ENCODE measurements around the gene ZNF324B. TPM values are rescaled to one million over a fixed set of nuclear protein-coding genes. Genes with fewer than 3 reads are reported as not detected.

ZNF324B gene
- total RNA-seq, 1 donor: 10.5 TPM

- H2AFZ ChIP-seq (ENCODE audit: low read length): no peak overlapping the region
- H3K79me2 ChIP-seq (ENCODE audit: insufficient read depth, low read length): no peaks in the 10 kb centered on the region
- TF ChIP-seq, protein P1, sequence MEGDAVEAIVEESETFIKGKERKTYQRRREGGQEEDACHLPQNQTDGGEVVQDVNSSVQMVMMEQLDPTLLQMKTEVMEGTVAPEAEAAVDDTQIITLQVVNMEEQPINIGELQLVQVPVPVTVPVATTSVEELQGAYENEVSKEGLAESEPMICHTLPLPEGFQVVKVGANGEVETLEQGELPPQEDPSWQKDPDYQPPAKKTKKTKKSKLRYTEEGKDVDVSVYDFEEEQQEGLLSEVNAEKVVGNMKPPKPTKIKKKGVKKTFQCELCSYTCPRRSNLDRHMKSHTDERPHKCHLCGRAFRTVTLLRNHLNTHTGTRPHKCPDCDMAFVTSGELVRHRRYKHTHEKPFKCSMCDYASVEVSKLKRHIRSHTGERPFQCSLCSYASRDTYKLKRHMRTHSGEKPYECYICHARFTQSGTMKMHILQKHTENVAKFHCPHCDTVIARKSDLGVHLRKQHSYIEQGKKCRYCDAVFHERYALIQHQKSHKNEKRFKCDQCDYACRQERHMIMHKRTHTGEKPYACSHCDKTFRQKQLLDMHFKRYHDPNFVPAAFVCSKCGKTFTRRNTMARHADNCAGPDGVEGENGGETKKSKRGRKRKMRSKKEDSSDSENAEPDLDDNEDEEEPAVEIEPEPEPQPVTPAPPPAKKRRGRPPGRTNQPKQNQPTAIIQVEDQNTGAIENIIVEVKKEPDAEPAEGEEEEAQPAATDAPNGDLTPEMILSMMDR (IDR thresholded peaks at IDR 0.05; ENCODE audit: extremely low read depth, low read depth, low read length): no peak
- no peaks in the 10 kb centered on the region for H3K9me3 ChIP-seq (ENCODE audit: low read depth, low read length)
- no peak overlapping the region for H3K4me3 ChIP-seq (ENCODE audit: insufficient read depth, low read length)
- H3K27ac ChIP-seq (ENCODE audit: low read depth, low read length): no peak overlapping the region
- peak; percentile 67 for DNase-seq (ENCODE audit: insufficient read length, low spot score, missing footprints)
- no peaks in the 10 kb centered on the region for H4K20me1 ChIP-seq (ENCODE audit: insufficient read depth, low read length)
- no peaks in the 10 kb centered on the region for H3K27me3 ChIP-seq (ENCODE audit: insufficient read depth, low read length)
- no peak overlapping the region for H3K4me2 ChIP-seq (ENCODE audit: insufficient read depth, low read length)
- no peaks in the 10 kb centered on the region for H3K4me1 ChIP-seq (ENCODE audit: insufficient read depth, low read length)
- peaks cover 6% of the 10 kb centered on the region for H3K36me3 ChIP-seq (ENCODE audit: insufficient read depth, low read length)
Observed at GRCh38 chr19:58460039-58460438, 8.6 kb downstream of the ZNF324B start.

- Histone ChIP-seq H2AFZ (ENCODE audit: low read length) (peak overlapping the region; percentile 99), H3K79me2 (ENCODE audit: insufficient read depth, low read length) (peaks cover 28% of the 10 kb centered on the region), H3K27ac (ENCODE audit: low read depth, low read length) (no peak overlapping the region), H3K4me3 (ENCODE audit: insufficient read depth, low read length) (peak overlapping the region; percentile 94), H3K36me3 (ENCODE audit: insufficient read depth, low read length) (no peaks in the 10 kb centered on the region), H3K27me3 (ENCODE audit: insufficient read depth, low read length) (no peaks in the 10 kb centered on the region), H3K4me1 (ENCODE audit: insufficient read depth, low read length) (peaks cover 4% of the 10 kb centered on the region), H3K4me2 (ENCODE audit: insufficient read depth, low read length) (peak overlapping the region; percentile 95), H3K9me3 (ENCODE audit: low read depth, low read length) (no peaks in the 10 kb centered on the region), H4K20me1 (ENCODE audit: insufficient read depth, low read length) (peaks cover 17% of the 10 kb centered on the region)
- TF ChIP-seq, protein P1 (IDR thresholded peaks at IDR 0.05; ENCODE audit: extremely low read depth, low read depth, low read length): no peak
- no peak for DNase-seq (ENCODE audit: insufficient read length, low spot score, missing footprints)
Observed at GRCh38 chr19:58466089-58466759, 14.8 kb downstream of the ZNF324B start.

DNA sequence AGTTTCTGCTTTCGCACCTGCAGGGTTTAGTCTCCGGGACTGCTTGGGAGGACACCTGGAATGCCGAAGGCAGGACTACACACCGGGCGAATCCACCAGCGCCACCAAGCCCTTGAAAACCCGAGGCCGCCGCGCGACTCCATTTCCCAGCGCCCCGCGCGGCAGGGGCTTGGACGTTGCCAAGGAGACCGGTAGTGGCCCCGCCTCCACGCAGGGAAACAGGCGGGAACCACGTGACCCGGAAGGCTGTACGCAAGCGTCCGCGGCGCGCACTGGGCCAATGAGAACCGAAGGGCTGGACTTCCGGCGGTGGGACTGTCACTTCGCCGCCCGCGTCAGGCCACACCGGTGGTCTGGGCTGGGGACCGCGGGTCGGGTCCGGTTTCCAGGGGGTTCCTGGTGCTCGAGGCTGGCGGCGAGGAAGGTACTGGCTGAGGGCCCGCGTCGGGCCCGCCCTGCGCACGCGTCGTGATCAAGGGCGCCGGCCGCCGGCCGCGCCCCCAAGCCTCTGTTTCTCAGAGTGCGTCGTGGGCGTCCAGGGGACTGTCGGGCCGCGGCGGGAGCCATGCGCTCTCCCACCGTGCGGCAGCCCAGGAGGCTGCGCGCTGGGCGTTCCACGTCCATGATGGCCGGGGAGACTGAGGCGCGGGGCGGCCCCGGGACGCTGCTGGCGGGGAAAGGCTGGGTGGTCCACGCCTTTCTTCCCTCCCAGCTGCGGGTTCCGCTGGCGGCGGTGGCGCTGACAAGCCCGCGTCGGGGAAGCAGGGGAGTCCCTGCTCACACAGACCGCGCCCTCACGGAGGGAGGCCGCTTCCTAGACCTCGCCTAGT is 15.6 kb downstream of the ZNF324B start, which contains the start of gene ZNF324:
ZNF324 (plus strand) TSS at position 321 of the 830 bp plus-strand sequence. CDS start 2,106 bp downstream, outside the sequence.
- peaks cover 17% of the 10 kb centered on the region for H4K20me1 ChIP-seq (ENCODE audit: insufficient read depth, low read length)
- H3K4me3 ChIP-seq (ENCODE audit: insufficient read depth, low read length): peak within 1 kb of the TSS; percentile 94
- no peaks in the 10 kb centered on the region for H3K27me3 ChIP-seq (ENCODE audit: insufficient read depth, low read length)
- H3K4me1 ChIP-seq (ENCODE audit: insufficient read depth, low read length): peaks cover 4% of the 10 kb centered on the region
- H3K79me2 ChIP-seq (ENCODE audit: insufficient read depth, low read length): peaks cover 28% of the 10 kb centered on the region
- no peaks in the 10 kb centered on the region for H3K9me3 ChIP-seq (ENCODE audit: low read depth, low read length)
- TF ChIP-seq, protein P1 (IDR thresholded peaks at IDR 0.05; ENCODE audit: extremely low read depth, low read depth, low read length): no peak
- peak within 1 kb of the TSS; percentile 99 for H2AFZ ChIP-seq (ENCODE audit: low read length)
- DNase-seq (ENCODE audit: insufficient read length, low spot score, missing footprints): peak; percentile 100
- H3K4me2 ChIP-seq (ENCODE audit: insufficient read depth, low read length): peak within 1 kb of the TSS; percentile 95
- H3K36me3 ChIP-seq (ENCODE audit: insufficient read depth, low read length): peaks cover 3% of the 10 kb centered on the region
- H3K27ac ChIP-seq (ENCODE audit: low read depth, low read length): peak within 1 kb of the TSS; percentile 72

Measured in osteoblast (primary cell).